H1 (cell line): Measurements from ENCODE around the gene ABCC2. TPM values are rescaled to one million over a fixed set of nuclear protein-coding genes. Genes with fewer than 3 reads are reported as not detected.

ENCODE experiments used
- CBX8 ChIP-seq: fragments of 300-800, 300-1000 bp; sonication (generic); IDR thresholded peaks from 2 replicates; pipeline ENCODE4 v1.7.1; 2016; ENCODE audit warnings: low read depth, low read length, borderline replicate concordance
- CHD2 ChIP-seq: IDR thresholded peaks from 2 replicates; pipeline ENCODE4 v1.6.1; 2012; ENCODE audit warnings: low read length, improper control_type of control experiment
- CHD7 ChIP-seq: fragments of 300-600 bp; sonication (generic); IDR thresholded peaks from 2 replicates; pipeline ENCODE4 v1.7.1; 2012; ENCODE audit warnings: low read length, moderate library complexity, mild to moderate bottlenecking, inconsistent platforms; ENCODE audit not compliant: insufficient replicate concordance
- GABPA ChIP-seq: IDR thresholded peaks from 2 replicates; pipeline ENCODE4 v1.6.1; 2011; ENCODE audit warnings: mild to moderate bottlenecking, low read length, moderate library complexity, borderline replicate concordance; ENCODE audit not compliant: insufficient read depth
- HDAC6 ChIP-seq: IDR thresholded peaks from one replicate; pipeline ENCODE4 v1.7.1; 2012; ENCODE audit warnings: low read depth, mild to moderate bottlenecking, inconsistent platforms, low read length, moderate library complexity
- MAFK ChIP-seq: IDR thresholded peaks from 2 replicates; pipeline ENCODE4 v1.6.1; 2012; ENCODE audit warnings: low read depth, mild to moderate bottlenecking, improper control_type of control experiment, low read length
- NANOG ChIP-seq: IDR thresholded peaks from 2 replicates; pipeline ENCODE4 v1.6.1; 2011; ENCODE audit warnings: low read length, low read depth, mild to moderate bottlenecking, inconsistent platforms; ENCODE audit not compliant: insufficient read depth, poor library complexity, severe bottlenecking
- POLR2A ChIP-seq, 2 experiments: IDR thresholded peaks; 1 replicate in 1 of 2; 2 replicates in 1 of 2; pipeline ENCODE4 v1.6.1; 2011; ENCODE audit warnings: low read depth in 2 of 2, low read length in 2 of 2, mild to moderate bottlenecking in 2 of 2; ENCODE audit errors: control extremely low read depth in 1 of 2
- RFX5 ChIP-seq: IDR thresholded peaks from 2 replicates; pipeline ENCODE4 v1.6.1; 2011; ENCODE audit warnings: low read depth, low read length, improper control_type of control experiment, borderline replicate concordance
- SAP30 ChIP-seq: fragments of 300-600 bp; sonication (generic); IDR thresholded peaks from 2 replicates; pipeline ENCODE4 v1.7.1; 2012; ENCODE audit warnings: low read length, moderate library complexity, mild to moderate bottlenecking, inconsistent platforms; ENCODE audit not compliant: insufficient read depth, insufficient replicate concordance
- polyA plus RNA-seq, 7 experiments: library from polyadenylated mRNA; depleted of rRNA in 3 of 7; stranded (reverse) in 5 of 7; unstranded in 2 of 7; fragments of >200 nt in 5 of 7; fragments of 200-250 nt in 2 of 7; gene quantifications; 1 replicate in 5 of 7; 2 replicates in 1 of 7; 4 replicates in 1 of 7; pipeline versions ENCODE4 v1.2.1 to v1.2.3, GENCODE V29; 2011 to 2013; ENCODE audit warnings: missing spikeins in 2 of 7, mixed read lengths in 2 of 7
- total RNA-seq: library from RNA; stranded (reverse); fragmentation: NEBNext Ultra II Directional; extraction: Animal tissue kit (Norgen Biotek cat#: 25700); gene quantifications from 2 replicates; pipeline ENCODE4 v1.2.1, GENCODE V29; 2021

The ABCC2 gene
- total and polyA plus RNA-seq, 2 of the 8 experiments (the other 6 are each of a cell fraction or from before 2014, with no cell fraction given): 0.74 to 1.1 TPM

GRCh38 chr10:99872367-99873162 lies 90.1 kb downstream of the ABCC2 start (continued):
- no peak for TF ChIP-seq CHD7
- no peak for TF ChIP-seq POLR2A (IDR thresholded peaks at IDR 0.05; ENCODE audit: control extremely low read depth in 1 of 2, low read depth in 2 of 2, low read length in 2 of 2)
- no peak for TF ChIP-seq NANOG
- no peak for TF ChIP-seq RFX5
- TF ChIP-seq CHD2: no peak
- TF ChIP-seq SAP30: no peak
- TF ChIP-seq MAFK: no peak
- no peak for TF ChIP-seq HDAC6
- no peak for TF ChIP-seq CBX8
- TF ChIP-seq GABPA: no peak
